Sigmoid colon (tissue), 7 donors: ENCODE results near the gene ARHGEF37. TPM values are rescaled to one million over a fixed set of nuclear protein-coding genes. Genes with fewer than 3 reads are reported as not detected.

Experiments used
- DNase-seq: peaks from one replicate; pipeline ENCODE4 v3.0.0-alpha.2; 2019
- H3K27ac ChIP-seq, 4 donors: fragments of 200-600 bp; sonication (generic); one replicate each; pipeline ENCODE4 v1.5.1; 2016 to 2019; ENCODE audit warnings: mild to moderate bottlenecking in 1 of 4
- H3K27me3 ChIP-seq, 3 donors: fragments of 200-600 bp; sonication (generic); one replicate each; pipeline ENCODE4 v1.5.1; 2019; ENCODE audit warnings: mild to moderate bottlenecking in 1 of 3
- H3K36me3 ChIP-seq, 4 donors: fragments of 200-600 bp; sonication (generic); one replicate each; pipeline ENCODE4 v1.5.1; 2016 to 2019
- H3K4me1 ChIP-seq, 4 donors: fragments of 200-600 bp; sonication (generic); one replicate each; pipeline ENCODE4 v1.5.1; 2017 to 2019
- H3K4me3 ChIP-seq, 4 donors: fragments of 200-600 bp; sonication (generic); one replicate each; pipeline ENCODE4 v1.5.1; 2017 to 2019; ENCODE audit warnings: mild to moderate bottlenecking in 2 of 4, moderate library complexity in 1 of 4
- H3K9me3 ChIP-seq, 4 donors: fragments of 200-600 bp in 3 of 4; sonication (generic) in 3 of 4; one replicate each; pipeline versions ENCODE4 v1.5.1 to v1.6.1; 2013 to 2019
- CTCF ChIP-seq, 4 experiments: fragments of 450-650 bp in 3 of 4; fragments of 200-600 bp in 1 of 4; IDR thresholded peaks; one replicate each; pipeline ENCODE4 v1.5.1; 2016 to 2019; ENCODE audit warnings: antibody characterized with exemption in 4 of 4, mild to moderate bottlenecking in 3 of 4, moderate library complexity in 2 of 4
- EP300 ChIP-seq, 4 donors: sonication (generic); formaldehyde crosslinking; IDR thresholded peaks; one replicate each; pipeline ENCODE4 v1.6.1; 2017; ENCODE audit warnings: antibody characterized with exemption in 4 of 4
- POLR2A ChIP-seq, 2 donors: fragments of 450-650 bp; IDR thresholded peaks; one replicate each; pipeline ENCODE4 v1.6.1; 2016; ENCODE audit warnings: antibody characterized with exemption in 2 of 2, mild to moderate bottlenecking in 2 of 2, moderate library complexity in 2 of 2
- POLR2AphosphoS5 ChIP-seq, 4 donors: sonication (generic); formaldehyde crosslinking; IDR thresholded peaks; one replicate each; pipeline ENCODE4 v1.6.1; 2017; ENCODE audit warnings: antibody characterized with exemption in 4 of 4
- WGBS, 2 donors: extraction: QIAGEN DNeasy Blood & Tissue Kit; methylation state at CpG; one replicate each; pipeline ENCODE4 v1.1.7; 2013; 5-methylcytosine and 5-hydroxymethylcytosine counted together
- intact Hi-C: fragments of 100-400 bp; cut with DNase I; formaldehyde crosslinking; loops from one replicate; pipeline ENCODE4 v1.15.1; 2023
- polyA plus RNA-seq, 3 donors: library from polyadenylated mRNA; stranded (reverse); fragments of 200-250 nt; gene quantifications; one replicate each; pipeline ENCODE4 v1.2.3, GENCODE V29; 2013
- total RNA-seq, 4 donors: library from RNA; depleted of rRNA; stranded (reverse); fragments of >200 nt; gene quantifications; one replicate each; pipeline ENCODE4 v1.1.0, GENCODE V29; 2016
- donor health status: healthy with polysubstance abuse.
- donor health status: Bipolar disorder and iron deficiency.
- donor health status: healthy.

The ARHGEF37 gene
- total and polyA plus RNA-seq, 7 donors = 4.8 to 51.0 (median 23.5) TPM

- Histone ChIP-seq H3K27ac (no peak overlapping the region), H3K36me3 (peaks cover 0 to 90% (median 39%) of the 10 kb centered on the region in 4 donors), H3K4me1 (peaks cover 0 to 9% (median 4%) of the 10 kb centered on the region in 4 donors), H3K4me3 (no peak overlapping the region), H3K27me3 (no peaks in the 10 kb centered on the region), H3K9me3 (no peaks in the 10 kb centered on the region)
- WGBS, 2 donors = 17 to 70% methylated on average over 2 of the region's 2 CpGs
- TF ChIP-seq POLR2A (IDR thresholded peaks at IDR 0.05) = no peak
- no peak for TF ChIP-seq EP300 (IDR thresholded peaks at IDR 0.05)
- TF ChIP-seq CTCF (IDR thresholded peaks at IDR 0.05) = no peak
- TF ChIP-seq POLR2AphosphoS5 (IDR thresholded peaks at IDR 0.05) = no peak
- intact Hi-C loops = no loop called here
- no peak for DNase-seq
Measured at GRCh38 chr5:149603920-149604319, 22.6 kb downstream of the ARHGEF37 start.

- H3K27ac ChIP-seq = no peak overlapping the region
- peaks cover 1 to 91% (median 41%) of the 10 kb centered on the region in 4 donors for H3K36me3 ChIP-seq
- WGBS, 2 donors = 95 to 98% methylated on average over 1 of the region's 1 CpG
- intact Hi-C loops = no loop called here
- H3K27me3 ChIP-seq = no peaks in the 10 kb centered on the region
- no peaks in the 10 kb centered on the region for H3K9me3 ChIP-seq
- TF ChIP-seq POLR2AphosphoS5 (IDR thresholded peaks at IDR 0.05) (no peak), EP300 (IDR thresholded peaks at IDR 0.05) (no peak), POLR2A (IDR thresholded peaks at IDR 0.05) (no peak), CTCF (IDR thresholded peaks at IDR 0.05) (no peak)
- H3K4me3 ChIP-seq = no peak overlapping the region
- no peak for DNase-seq
- H3K4me1 ChIP-seq = peaks cover 0 to 9% (median 4%) of the 10 kb centered on the region in 4 donors
Measured at GRCh38 chr5:149604321-149604720, 23.0 kb downstream of the ARHGEF37 start.

- no peaks in the 10 kb centered on the region for H3K27me3 ChIP-seq
- peaks cover 8 to 91% (median 51%) of the 10 kb centered on the region in 4 donors for H3K36me3 ChIP-seq
- H3K4me3 ChIP-seq = no peak overlapping the region
- no peaks in the 10 kb centered on the region for H3K9me3 ChIP-seq
- WGBS, 2 donors = 83 to 86% methylated on average over 5 of the region's 5 CpGs
- intact Hi-C loops = no loop called here
- no peak for DNase-seq
- TF ChIP-seq EP300 (IDR thresholded peaks at IDR 0.05) (no peak), CTCF (IDR thresholded peaks at IDR 0.05) (no peak)
- H3K27ac ChIP-seq = no peak overlapping the region
- H3K4me1 ChIP-seq = peaks cover 0 to 15% (median 10%) of the 10 kb centered on the region in 4 donors
Measured at GRCh38 chr5:149605354-149605997, 24.2 kb downstream of the ARHGEF37 start.

GRCh38 chr5:149605998-149606724 is 24.9 kb downstream of the ARHGEF37 start:
- Histone ChIP-seq H3K4me3 (no peak overlapping the region), H3K36me3 (peaks cover 13 to 91% (median 47%) of the 10 kb centered on the region in 4 donors), H3K27me3 (no peaks in the 10 kb centered on the region), H3K9me3 (no peaks in the 10 kb centered on the region), H3K4me1 (peaks cover 0 to 22% (median 17%) of the 10 kb centered on the region in 4 donors), H3K27ac (no peak overlapping the region)
- TF ChIP-seq EP300 (IDR thresholded peaks at IDR 0.05) = no peak
- no peak for DNase-seq
- WGBS, 2 donors = 53 to 63% methylated on average over 11 of the region's 11 CpGs
- intact Hi-C loops = no loop called here

- H3K27me3 ChIP-seq = no peaks in the 10 kb centered on the region
- TF ChIP-seq CTCF (IDR thresholded peaks at IDR 0.05) (no peak), POLR2AphosphoS5 (IDR thresholded peaks at IDR 0.05) (no peak), POLR2A (IDR thresholded peaks at IDR 0.05) (no peak), EP300 (IDR thresholded peaks at IDR 0.05) (no peak)
- no peak for DNase-seq
- no peak overlapping the region for H3K4me3 ChIP-seq
- intact Hi-C loops = no loop called here
- peak overlapping the region in 1 of 4 donors; percentile 76 for H3K27ac ChIP-seq
- peaks cover 0 to 33% (median 28%) of the 10 kb centered on the region in 4 donors for H3K4me1 ChIP-seq
- peaks cover 13 to 76% (median 23%) of the 10 kb centered on the region in 4 donors for H3K36me3 ChIP-seq
- WGBS, 2 donors = 84 to 92% methylated on average over 4 of the region's 4 CpGs
- no peaks in the 10 kb centered on the region for H3K9me3 ChIP-seq
Measured at GRCh38 chr5:149608936-149609545, 27.7 kb downstream of the ARHGEF37 start.
